Measurements from ENCODE around the gene VPREB1.
"Not testable (repeated sequence)": the region's sequence is repeated elsewhere in the genome, so short reads cannot be mapped to it uniquely, and the experiment has no call there.

DNA sequence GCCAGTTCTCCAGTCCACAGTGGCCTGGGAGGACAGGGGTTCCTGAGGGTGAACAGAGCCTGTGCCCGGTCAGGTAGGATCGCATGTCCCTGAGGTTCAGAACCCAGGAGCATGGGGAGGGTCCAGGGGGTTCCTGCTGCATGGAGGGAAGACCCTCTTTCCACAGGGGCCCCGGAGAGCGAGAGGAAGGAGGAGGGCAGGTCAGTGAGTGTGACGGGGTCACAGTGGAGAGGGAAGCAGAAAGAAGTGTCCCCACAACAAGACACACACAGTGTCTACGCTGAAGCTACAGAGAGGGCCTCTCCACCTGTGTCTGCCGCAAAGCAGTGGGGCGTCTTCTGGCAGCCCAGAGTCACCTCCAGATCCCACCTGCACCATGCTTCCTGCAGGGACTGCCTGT is 6.1 kb downstream of the VPREB1 start:
- TF ChIP-seq CTCF (conservative IDR thresholded peaks at IDR 0.05; ENCODE audit: low read depth, low read length); EZH2phosphoT487 (IDR thresholded peaks at IDR 0.05; ENCODE audit: borderline replicate concordance, low read length): not testable (repeated sequence)
